ENCODE measurements around the gene VPS26A.
A peak's percentile ranks its signal among the peaks of the same experiment; 100 is the strongest.

VPS26A gene

GRCh38 chr10:69179743-69180524 lies 56.0 kb downstream of the VPS26A start, which contains the start of gene SUPV3L1:
Gene SUPV3L1 (plus strand): TSS chr10:69180234. CDS start chr10:69180292, 58 bp downstream.
- peak; percentile 95 for DNase-seq

DNA sequence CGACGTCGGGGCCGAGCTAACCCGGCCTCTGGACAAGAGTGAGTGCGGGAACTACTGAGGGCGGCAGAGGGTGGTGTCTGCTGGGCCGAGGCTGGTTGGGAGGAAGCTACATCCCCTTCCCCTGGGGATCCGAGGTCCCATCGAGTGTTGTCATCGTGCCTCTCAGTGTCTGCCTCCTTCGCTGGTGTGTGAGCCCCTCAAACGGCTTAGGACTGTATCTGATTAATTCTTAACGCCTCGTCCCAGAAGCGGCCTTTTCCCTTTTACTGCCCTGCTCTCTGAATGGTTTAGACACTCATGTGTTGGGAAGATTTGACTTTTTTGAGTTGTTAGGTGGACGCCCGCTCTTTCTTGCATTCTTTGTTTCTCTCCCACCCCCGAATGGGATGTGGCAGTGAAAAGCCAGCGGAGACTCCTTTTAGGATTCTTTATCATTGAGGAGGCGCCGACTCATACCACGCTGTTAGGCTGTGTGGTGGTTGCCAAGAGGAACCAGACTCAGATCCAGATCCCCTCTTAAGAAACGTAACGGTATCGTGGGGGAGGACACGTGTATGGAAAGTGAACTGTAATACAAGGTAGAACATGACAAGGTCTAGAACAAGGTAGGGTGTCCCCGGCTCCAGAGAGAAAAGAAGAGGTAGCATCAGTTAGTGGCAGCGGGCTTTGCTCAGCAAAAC lies 56.7 kb downstream of the VPS26A start:
- no peak for DNase-seq

GRCh38 chr10:69181433-69181832 lies 57.5 kb downstream of the VPS26A start:
- DNase-seq: no peak

DNA sequence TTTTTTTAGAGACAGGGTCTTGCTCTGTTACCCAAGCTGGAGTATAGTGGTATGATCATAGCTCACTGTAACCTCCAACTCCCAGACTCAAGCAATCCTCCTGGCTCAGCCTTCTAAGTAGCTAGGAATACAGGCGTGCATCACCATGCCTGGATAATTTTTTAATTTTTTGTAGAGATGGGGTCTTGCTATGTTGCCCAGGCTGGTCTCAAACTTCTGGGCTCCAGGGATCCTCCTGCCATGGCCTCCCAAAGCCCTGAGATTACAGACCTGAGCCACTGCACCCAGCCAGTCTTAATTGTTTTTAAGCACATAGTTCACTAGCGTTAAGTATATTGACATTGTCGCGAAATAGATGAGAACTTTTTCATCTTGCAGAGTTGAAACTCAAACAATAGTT lies 58.0 kb downstream of the VPS26A start:
- DNase-seq: no peak

GRCh38 chr10:69186524-69186923 lies 62.5 kb downstream of the VPS26A start:
- DNase-seq: no peak

DNA sequence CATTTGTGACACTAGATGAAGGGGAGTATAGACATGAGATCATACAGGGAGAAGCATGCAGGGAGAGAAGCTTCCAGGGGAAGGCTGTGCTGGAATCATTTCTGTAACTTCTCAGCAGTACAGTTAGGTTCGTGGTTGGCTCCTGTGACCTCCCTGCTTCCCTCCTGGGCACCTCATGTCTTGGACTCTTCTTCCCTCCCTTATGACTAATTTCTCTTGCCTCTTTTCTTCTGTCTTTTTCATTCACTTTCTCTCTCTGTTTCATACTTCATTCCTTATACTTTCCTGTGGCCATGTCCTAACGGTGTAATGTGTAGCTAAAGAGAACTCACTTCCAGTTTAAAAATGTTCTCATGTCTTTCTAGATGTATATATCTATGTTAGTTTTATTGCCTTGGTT lies 77.1 kb downstream of the VPS26A start:
- no peak for DNase-seq

- DNase-seq: peak; percentile 21
Measured at GRCh38 chr10:69202332-69202731, 78.4 kb downstream of the VPS26A start.

DNA sequence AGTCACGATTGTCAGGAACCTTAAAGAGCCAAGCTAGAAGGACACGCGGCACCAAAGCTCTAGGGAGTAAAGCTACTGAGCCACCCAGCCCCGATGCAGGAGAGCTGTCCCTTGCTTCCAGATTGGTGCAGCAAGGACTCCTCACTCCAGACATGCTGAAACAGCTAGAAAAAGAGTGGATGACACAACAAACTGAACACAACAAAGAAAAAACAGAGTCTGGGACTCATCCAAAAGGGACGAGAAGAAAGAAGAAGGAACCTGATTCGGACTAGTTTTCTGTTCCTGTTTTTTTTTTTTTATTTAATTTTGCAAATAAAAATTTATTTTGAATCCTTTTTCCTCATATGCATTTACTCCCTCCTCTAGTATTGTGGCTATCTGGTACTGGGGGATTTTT lies 84.8 kb downstream of the VPS26A start:
- no peak for DNase-seq

- DNase-seq: no peak
Measured at GRCh38 chr10:69209787-69210484, 86.0 kb downstream of the VPS26A start.

GRCh38 chr10:69211104-69211503 lies 87.1 kb downstream of the VPS26A start:
- no peak for DNase-seq

GRCh38 chr10:69211524-69211923 lies 87.5 kb downstream of the VPS26A start:
- no peak for DNase-seq

DNA sequence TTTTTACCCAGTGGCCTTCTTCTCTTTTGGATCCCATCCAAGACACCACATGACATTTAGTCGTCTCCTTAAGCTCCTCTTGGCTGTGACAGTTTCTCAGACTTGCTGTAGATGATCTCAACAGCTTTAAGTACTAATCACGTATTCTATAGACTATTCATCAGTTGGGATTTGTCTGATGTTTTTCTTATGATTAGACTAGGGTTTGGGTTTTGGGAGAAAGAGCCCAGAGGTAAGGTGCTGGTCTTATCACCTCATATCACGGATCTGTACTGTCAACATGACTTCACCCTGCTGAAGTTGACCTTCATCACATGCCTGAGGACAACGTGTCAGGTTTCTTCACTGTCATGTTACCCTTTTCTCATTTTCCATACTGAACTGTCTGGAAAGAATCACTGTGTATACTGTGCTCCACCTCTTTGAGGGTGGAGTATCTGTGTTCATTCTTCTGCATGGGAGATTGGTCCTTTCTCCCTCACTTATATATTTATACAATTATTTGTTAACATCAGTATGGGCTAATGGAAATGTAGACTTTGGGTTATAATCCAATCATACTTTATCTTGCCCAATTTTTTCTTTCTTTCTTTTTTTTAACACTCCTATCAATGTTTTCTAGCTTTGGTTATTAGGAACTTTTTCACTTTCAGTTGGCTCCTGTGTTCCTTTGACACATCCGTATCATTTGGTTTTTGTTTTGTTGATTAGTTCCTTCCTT lies 89.8 kb downstream of the VPS26A start:
- DNase-seq: no peak

DNA sequence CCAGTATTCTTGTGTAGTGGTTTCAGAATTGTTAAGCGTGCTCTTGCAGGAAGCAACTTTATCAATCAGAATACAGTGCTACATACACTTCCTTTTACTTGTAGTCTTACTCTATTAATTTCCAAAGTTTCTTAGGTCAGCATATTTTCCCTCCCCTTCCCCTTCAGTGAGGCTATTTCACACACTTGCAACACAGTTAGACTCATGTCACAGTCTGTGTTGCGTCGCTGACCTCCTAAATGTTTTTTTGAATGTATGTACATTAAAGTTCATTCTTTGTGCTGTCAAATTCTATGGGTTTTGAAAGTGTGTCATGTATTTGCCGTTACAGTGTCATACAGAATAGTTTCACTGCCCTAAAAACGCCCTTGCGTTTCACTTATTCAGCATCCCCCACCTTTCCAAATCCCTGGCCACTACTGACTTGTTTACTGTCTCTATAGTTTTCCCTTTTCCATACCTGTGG lies 90.7 kb downstream of the VPS26A start:
- DNase-seq: no peak

GRCh38 chr10:69215405-69216171 lies 91.6 kb downstream of the VPS26A start:
- no peak for DNase-seq

DNA sequence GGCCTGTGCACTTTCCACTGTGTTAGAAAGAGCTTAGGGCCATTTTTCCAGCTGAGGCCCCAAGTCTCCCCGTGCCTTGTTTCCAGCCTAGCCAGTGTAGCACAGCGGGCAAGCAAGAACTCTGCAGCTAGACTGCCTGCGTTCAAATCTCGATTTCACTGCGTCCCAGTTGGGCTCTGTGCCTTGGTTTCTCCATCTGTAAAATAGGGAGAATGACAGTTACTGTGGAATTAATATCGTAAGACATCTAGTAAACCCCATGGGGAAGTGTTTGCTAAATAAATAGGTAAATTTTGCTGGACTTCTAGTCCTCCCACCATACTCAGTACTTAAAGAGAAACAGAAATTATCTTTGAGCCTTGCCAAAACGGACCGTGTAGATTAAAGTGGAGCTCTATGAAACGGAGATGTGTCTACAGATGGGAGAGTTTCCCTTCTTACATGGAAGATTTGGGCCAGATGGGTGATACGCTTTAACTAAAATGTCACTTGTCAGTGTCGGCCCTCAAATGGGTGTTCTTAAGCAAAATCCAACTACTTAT lies 92.7 kb downstream of the VPS26A start:
- DNase-seq: no peak

GRCh38 chr10:69217119-69217754 lies 93.3 kb downstream of the VPS26A start:
- no peak for DNase-seq

- DNase-seq: no peak
Measured at GRCh38 chr10:69218831-69219230, 94.9 kb downstream of the VPS26A start.

GRCh38 chr10:69220041-69220451 lies 96.1 kb downstream of the VPS26A start, which contains the start of gene HKDC1:
Gene HKDC1 (plus strand): TSS chr10:69220332. CDS start chr10:69220436, 104 bp downstream.
- DNase-seq: no peak

- DNase-seq: no peak
Measured at GRCh38 chr10:69220507-69220906, 96.5 kb downstream of the VPS26A start.
